Activated CD8-positive, alpha-beta memory T cell treated with anti-CD3 and anti-CD28 coated beads for 1 hour (primary cell): Measurements from ENCODE around the gene FRMD3.

Experiments used
- DNase-seq, 2 donors: peaks; one replicate each; pipeline ENCODE4 v3.0.0-alpha.2; 2020; ENCODE audit warnings: low read depth in 1 of 2; ENCODE audit errors: extremely low read depth in 1 of 2

Gene FRMD3

GRCh38 chr9:83245979-83246659 is 292.1 kb downstream of the FRMD3 start:
- DNase-seq = no peak

DNA sequence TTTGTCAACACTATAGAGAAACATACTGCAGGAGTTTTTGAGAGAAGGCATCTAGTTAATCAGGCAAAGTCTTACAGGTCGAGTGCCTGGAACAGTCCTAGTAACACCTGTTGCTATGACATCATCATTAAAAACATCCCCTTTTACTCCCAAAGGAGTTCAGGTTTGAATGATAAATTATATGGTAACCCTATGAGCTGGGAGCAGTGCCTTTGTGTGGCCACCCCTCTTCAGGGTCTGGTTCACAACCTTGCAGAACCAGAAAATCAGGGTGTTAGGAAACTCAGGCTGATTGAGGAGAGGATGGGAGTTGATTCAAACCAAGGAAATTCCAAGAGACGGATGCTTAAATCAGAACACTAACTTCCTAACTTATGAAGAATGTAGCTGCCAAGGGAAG is 296.1 kb downstream of the FRMD3 start:
- DNase-seq = no peak

DNA sequence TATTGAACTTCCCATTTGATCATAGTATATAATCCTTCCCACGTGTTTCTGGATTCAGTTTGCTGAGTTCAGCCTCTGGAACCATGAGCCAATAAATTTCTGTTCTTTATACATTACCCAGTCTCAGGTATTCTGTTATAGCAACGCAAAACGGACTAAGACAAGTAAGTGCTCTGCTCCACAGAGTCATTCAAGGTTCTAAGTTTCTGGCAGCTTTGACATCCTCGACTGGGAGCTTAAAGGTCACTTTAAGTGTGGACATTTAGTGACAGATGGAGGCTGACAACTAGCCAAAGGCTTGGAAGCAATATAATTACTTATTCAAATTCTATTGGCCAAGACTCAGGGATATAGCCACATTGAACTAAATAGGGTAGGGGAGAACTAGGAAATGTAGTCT is 297.5 kb downstream of the FRMD3 start:
- no peak for DNase-seq

GRCh38 chr9:83239747-83240146 is 298.5 kb downstream of the FRMD3 start:
- DNase-seq = no peak

GRCh38 chr9:83238871-83239640 is 299.1 kb downstream of the FRMD3 start:
- no peak for DNase-seq

GRCh38 chr9:83236029-83236696 is 302.0 kb downstream of the FRMD3 start:
- no peak for DNase-seq

DNA sequence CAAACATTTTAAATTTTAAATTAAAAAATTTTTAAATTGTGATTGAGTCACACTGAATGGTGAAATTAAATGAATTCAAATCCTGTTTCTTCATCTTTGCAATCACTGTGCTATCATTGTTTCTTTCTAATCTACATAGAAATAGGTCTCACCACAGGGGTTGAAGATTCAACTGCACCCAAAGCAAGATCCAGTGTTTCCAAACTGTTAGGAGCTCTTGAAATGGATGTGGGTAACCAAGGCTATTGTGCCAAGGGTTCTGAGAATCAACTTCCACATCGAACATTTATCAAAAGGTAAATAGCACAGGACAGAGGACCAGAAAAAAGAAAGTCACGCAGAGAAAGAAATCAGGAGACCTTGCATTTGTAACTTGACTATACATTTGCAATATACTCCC is 302.7 kb downstream of the FRMD3 start:
- no peak for DNase-seq

- DNase-seq = no peak
Observed at GRCh38 chr9:83234541-83234940, 303.7 kb downstream of the FRMD3 start.

DNA sequence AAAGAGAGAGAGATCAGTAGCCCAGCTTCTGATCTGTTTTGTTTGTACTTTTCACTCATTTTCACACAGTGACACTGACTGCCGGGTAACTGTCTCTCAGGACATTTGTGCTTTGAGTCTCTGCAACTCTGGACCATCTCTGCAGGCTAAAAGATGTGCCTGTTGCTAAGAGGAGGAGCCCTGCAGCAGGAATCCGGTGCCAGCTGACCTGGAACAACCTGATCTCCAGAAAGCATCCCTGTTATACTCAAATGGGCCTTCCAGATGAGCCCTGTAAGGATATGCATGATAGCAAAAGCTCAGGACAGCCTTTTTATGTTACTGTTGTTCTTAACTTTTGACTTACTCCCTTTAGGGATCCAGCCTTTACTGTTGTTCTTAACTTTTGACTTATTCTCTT is 304.6 kb downstream of the FRMD3 start:
- DNase-seq = no peak

DNA sequence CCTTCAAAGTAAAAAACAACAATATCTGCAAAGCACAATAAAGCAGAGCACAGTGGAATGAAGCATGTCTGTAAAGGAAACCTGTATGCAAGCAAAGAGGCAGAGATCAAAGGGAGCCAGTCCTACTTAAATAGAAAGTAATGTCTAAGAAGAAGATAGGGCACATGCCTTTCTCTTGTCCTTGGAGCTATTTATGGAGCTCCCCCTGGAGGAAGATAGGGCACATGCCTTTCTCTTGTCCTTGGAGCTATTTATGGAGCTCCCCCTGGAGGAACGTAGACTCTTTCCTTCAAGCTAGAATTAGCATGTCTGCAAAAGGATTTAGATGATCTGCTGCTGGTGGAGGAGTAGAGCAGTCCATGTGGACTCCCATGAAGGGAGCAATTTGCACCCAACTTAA is 307.2 kb downstream of the FRMD3 start:
- no peak for DNase-seq

- no peak for DNase-seq
Observed at GRCh38 chr9:83220730-83221129, 317.5 kb downstream of the FRMD3 start.

- DNase-seq = no peak
Observed at GRCh38 chr9:83219924-83220438, 318.2 kb downstream of the FRMD3 start.

DNA sequence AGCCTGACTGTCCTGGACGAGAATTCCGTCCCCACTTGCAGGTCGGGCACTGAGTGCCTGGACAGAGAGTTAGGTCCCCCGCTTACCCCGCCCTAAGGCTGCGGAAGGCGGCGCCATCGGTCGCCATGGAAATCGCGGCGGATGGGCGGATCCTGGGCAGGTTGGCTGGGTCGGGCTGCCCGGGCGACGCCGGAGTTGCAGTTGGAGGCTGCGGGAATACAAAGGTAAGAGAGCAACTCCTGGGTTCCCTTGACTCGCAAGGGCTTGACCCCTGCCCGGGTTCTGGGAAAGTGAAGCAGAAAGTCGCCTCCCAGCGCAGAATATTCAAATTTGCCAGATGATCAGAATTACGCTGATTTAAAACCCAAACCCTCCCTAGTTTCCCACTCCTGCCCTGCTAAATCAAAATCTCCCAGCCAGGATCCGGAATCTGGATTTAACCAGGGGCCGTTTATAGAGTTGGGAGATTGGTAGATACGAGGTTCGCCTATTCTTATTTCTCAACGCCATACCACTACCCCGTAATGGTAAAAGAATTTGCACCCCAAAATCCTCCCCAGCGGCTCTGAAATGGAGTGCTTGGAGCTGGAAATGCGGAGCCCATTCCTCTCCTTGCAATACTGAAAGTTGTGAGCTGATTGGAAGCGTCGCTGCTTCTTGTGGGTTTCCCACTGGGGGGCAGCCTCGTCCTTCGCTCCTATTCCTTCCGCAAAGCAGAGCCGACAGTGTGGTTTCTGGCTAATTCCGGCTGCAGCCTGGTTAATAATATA is 318.9 kb downstream of the FRMD3 start:
- DNase-seq = no peak

DNA sequence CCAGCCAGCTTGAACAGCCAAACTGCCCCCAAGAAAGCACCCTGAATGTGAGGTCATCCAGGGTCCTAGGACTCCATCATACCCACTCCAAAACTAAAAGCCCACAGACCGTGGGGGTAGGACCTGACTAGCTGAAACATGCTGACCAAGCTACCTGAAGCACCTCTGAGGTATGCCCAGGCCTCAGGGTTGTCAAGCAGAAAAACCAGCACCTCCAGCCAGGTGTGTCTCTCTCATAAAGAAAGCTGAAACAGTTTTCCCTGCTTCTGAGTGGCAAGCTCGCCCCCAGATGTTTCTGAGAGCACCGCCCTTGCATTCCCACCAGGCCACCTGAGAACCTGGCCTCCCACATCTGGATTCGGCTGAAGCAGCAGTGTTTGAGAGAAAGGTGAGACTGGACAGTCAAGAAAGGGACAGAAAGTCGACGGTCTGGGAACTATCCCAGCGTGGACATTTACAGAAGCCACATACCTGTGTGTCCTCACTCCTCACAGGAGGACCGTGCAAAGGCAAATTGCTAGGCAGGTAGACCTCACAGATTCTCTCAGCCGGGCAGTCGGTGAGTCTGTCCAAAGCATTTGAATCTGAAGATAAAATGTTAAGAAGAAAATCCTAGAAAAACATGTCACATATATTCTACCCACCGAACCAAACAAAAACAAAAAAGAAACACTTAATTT is 319.6 kb downstream of the FRMD3 start:
- DNase-seq = no peak

DNA sequence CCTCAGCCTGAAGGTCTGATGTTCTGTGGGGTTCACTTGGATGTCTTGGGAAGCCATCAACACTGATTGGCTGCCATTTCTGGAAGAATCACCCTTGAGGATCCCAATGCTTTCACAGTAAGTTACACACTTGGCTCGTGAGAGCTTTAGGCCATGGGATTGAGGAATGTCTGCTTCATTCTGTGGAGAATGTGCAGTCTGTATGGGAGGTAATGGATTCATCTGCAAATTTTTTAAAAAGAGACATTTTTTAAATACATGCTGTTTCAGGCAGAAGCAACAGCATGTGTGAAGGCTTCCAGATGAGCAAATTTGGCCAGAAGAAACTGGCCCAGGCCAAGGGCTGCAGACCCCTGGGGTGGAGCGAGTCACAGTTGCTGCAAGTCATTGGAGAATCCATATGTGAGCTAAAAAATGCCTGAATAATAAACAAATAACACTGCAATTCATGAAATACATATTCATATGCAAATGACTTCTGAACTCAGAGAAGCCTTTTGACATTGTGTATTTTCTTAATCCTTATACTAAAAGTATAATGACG is 328.9 kb downstream of the FRMD3 start:
- no peak for DNase-seq

DNA sequence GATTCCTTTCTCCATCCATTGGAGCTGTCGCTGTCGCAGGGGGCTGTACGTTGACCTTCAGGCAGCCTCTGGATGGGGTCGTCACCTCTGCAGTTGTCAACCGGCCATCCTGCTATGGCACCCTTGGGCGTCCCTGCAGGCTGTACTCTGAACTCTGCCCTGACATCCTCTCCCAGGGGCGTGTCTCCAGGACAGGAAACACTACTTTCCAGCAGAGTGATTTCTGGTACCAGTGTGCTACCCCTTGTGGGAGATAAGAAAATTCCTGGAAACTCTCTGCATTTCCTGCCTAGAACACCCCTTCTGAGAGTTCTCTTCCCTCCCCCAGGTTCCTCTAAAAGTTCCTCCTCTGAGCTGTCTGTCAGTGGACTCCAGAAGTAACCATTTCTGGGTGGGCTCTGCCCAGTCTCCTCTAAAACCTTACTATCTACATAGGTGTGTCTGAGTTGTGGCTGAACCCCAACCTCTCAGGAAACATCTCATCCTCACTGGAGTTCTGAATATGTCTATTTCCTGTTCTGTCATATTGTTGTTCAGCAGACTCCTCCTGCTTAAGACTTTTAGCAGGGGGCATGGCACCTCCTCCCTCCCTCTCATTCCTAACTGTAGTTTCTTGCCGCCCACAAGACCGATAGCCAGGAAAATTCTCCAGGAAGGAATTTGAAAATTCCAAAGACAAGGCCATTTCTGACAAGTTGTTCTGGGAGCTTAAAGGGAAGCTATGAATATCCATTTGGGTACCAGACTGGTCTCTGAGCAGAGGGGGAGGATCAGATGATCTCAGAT is 329.9 kb downstream of the FRMD3 start:
- DNase-seq = no peak

- DNase-seq = no peak
Observed at GRCh38 chr9:83204047-83204446, 334.2 kb downstream of the FRMD3 start.

DNA sequence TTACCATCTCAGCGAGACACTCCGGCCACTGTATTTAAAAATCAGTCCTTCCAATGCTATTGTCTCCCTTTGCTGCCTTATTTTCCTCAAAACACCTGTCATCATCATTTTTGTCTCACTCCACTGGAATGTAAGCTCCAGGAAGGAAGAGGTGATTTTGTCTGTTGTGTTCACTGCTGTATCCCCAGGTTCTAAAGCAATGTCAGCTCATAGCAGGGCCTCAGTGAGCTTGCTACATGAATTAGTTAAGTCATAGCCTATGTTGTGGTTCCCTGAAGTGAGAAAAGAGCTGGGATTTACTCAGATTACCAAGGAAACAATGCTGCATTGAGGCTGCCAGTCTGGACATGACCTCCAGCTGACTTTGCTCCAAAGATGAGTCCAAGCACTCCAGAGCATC is 337.7 kb downstream of the FRMD3 start:
- no peak for DNase-seq

DNA sequence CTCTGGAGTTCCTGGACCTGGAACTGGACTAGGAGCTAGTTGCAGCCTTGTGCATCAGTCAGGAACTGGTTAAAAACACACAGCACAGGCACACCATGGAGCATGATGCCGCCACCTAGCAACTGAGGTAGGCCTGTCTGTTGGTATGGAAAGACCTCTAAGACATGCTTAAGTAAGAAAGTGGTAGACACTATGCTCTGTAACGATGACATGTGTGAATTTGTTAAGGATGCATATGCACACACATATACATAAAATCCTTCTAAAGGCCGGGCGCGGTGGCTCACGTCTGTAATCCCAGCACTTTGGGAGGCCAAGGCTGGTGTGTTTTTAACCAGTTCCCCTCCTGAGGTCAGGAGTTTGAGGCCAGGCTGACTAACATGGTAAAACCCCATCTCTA is 338.4 kb downstream of the FRMD3 start:
- no peak for DNase-seq
